Chondrocyte (in vitro differentiated cells): Measurements from ENCODE around the gene MAD1L1. TPM values are rescaled to one million over a fixed set of nuclear protein-coding genes. Genes with fewer than 3 reads are reported as not detected.

Source experiments
- DNase-seq: peaks from one replicate; pipeline ENCODE4 v3.0.0; 2021; ENCODE audit warnings: mixed read lengths, low spot score
- H3K27ac Mint-ChIP-seq: one replicate; pipeline ENCODE4 v1.8.0; 2021; ENCODE audit warnings: mild to moderate bottlenecking, moderate library complexity, mixed read lengths; ENCODE audit not compliant: unreplicated experiment
- H3K27me3 Mint-ChIP-seq: 2 replicates; pipeline ENCODE4 v1.8.0; 2021; ENCODE audit warnings: low read depth, mixed read lengths
- H3K36me3 Mint-ChIP-seq: 2 replicates; pipeline ENCODE4 v1.8.0; 2021; ENCODE audit warnings: low read depth, mixed read lengths
- H3K4me1 Mint-ChIP-seq: 2 replicates; pipeline ENCODE4 v1.8.0; 2021; ENCODE audit warnings: low read depth, mild to moderate bottlenecking, mixed read lengths
- H3K4me3 Mint-ChIP-seq: one replicate; pipeline ENCODE4 v1.8.0; 2021; ENCODE audit warnings: mild to moderate bottlenecking, moderate library complexity, mixed read lengths; ENCODE audit not compliant: unreplicated experiment
- H3K9me3 Mint-ChIP-seq: 2 replicates; pipeline ENCODE4 v1.8.0; 2021; ENCODE audit warnings: low read depth, mixed read lengths
- CTCF ChIP-seq: fragments of 200-600 bp; sonication (generic); IDR thresholded peaks from 2 replicates; pipeline ENCODE4 v1.5.0; 2021; ENCODE audit warnings: antibody characterized with exemption, mild to moderate bottlenecking, moderate library complexity
- total RNA-seq: library from RNA; stranded (reverse); gene quantifications from 3 replicates; pipeline ENCODE4 v1.2.1, GENCODE V29; 2021

Gene MAD1L1
- total RNA-seq, 1 donor from 2014 or later = 22.7 TPM

- TF ChIP-seq CTCF = no peak
- no peaks in the 10 kb centered on the region for H3K27me3 Mint-ChIP-seq
- H3K36me3 Mint-ChIP-seq = peaks cover 13% of the 10 kb centered on the region
- DNase-seq = no peak
- H3K27ac Mint-ChIP-seq = no peak overlapping the region
- peaks cover 6% of the 10 kb centered on the region for H3K4me1 Mint-ChIP-seq
- no peaks in the 10 kb centered on the region for H3K9me3 Mint-ChIP-seq
- no peak overlapping the region for H3K4me3 Mint-ChIP-seq
Observed at GRCh38 chr7:2266911-2267310, 34.2 kb upstream of the MAD1L1 start.

- H3K27ac Mint-ChIP-seq = no peak overlapping the region
- no peak for TF ChIP-seq CTCF
- H3K4me3 Mint-ChIP-seq = no peak overlapping the region
- no peak for DNase-seq
- H3K4me1 Mint-ChIP-seq = no peaks in the 10 kb centered on the region
- no peaks in the 10 kb centered on the region for H3K27me3 Mint-ChIP-seq
- peaks cover 10% of the 10 kb centered on the region for H3K36me3 Mint-ChIP-seq
- H3K9me3 Mint-ChIP-seq = no peaks in the 10 kb centered on the region
Observed at GRCh38 chr7:2264158-2264557, 31.4 kb upstream of the MAD1L1 start.

- Mint-ChIP-seq H3K27ac (no peak overlapping the region), H3K9me3 (no peaks in the 10 kb centered on the region), H3K36me3 (peaks cover 10% of the 10 kb centered on the region), H3K27me3 (no peaks in the 10 kb centered on the region), H3K4me1 (no peaks in the 10 kb centered on the region), H3K4me3 (no peak overlapping the region)
- no peak for DNase-seq
- no peak for TF ChIP-seq CTCF
Observed at GRCh38 chr7:2263176-2263575, 30.4 kb upstream of the MAD1L1 start.

GRCh38 chr7:2261611-2262010 is 28.9 kb upstream of the MAD1L1 start:
- Mint-ChIP-seq H3K36me3 (peaks cover 12% of the 10 kb centered on the region), H3K27ac (no peak overlapping the region), H3K9me3 (no peaks in the 10 kb centered on the region), H3K27me3 (no peaks in the 10 kb centered on the region), H3K4me3 (no peak overlapping the region), H3K4me1 (no peaks in the 10 kb centered on the region)
- TF ChIP-seq CTCF = no peak
- no peak for DNase-seq

- TF ChIP-seq CTCF = no peak
- Mint-ChIP-seq H3K36me3 (peaks cover 14% of the 10 kb centered on the region), H3K27me3 (no peaks in the 10 kb centered on the region), H3K27ac (peak overlapping the region; percentile 36), H3K9me3 (no peaks in the 10 kb centered on the region), H3K4me3 (no peak overlapping the region), H3K4me1 (no peaks in the 10 kb centered on the region)
- no peak for DNase-seq
Observed at GRCh38 chr7:2260820-2261219, 28.1 kb upstream of the MAD1L1 start.
